GM10266 (cell line): ENCODE results near the gene TBXA2R.

Experiments
- DNase-seq: peaks from one replicate; pipeline ENCODE4 v3.0.0; 2012; ENCODE audit errors: extremely low spot score
- TF ChIP-seq, protein P1 (sequence below): IDR thresholded peaks from 2 replicates; pipeline ENCODE4 v1.5.1; 2012; ENCODE audit warnings: mild to moderate bottlenecking, low read depth; ENCODE audit not compliant: control insufficient read depth, insufficient read depth; ENCODE audit errors: missing control alignments

The TBXA2R gene

GRCh38 chr19:3604227-3604986 lies 2.3 kb downstream of the TBXA2R start:
- DNase-seq = no peak
- TF ChIP-seq, protein P1, sequence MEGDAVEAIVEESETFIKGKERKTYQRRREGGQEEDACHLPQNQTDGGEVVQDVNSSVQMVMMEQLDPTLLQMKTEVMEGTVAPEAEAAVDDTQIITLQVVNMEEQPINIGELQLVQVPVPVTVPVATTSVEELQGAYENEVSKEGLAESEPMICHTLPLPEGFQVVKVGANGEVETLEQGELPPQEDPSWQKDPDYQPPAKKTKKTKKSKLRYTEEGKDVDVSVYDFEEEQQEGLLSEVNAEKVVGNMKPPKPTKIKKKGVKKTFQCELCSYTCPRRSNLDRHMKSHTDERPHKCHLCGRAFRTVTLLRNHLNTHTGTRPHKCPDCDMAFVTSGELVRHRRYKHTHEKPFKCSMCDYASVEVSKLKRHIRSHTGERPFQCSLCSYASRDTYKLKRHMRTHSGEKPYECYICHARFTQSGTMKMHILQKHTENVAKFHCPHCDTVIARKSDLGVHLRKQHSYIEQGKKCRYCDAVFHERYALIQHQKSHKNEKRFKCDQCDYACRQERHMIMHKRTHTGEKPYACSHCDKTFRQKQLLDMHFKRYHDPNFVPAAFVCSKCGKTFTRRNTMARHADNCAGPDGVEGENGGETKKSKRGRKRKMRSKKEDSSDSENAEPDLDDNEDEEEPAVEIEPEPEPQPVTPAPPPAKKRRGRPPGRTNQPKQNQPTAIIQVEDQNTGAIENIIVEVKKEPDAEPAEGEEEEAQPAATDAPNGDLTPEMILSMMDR = no peak

- no peak for DNase-seq
- TF ChIP-seq, protein P1 = no peak
These were observed 3.4 kb downstream of the TBXA2R start for GRCh38 chr19:3603121-3603811.

DNA sequence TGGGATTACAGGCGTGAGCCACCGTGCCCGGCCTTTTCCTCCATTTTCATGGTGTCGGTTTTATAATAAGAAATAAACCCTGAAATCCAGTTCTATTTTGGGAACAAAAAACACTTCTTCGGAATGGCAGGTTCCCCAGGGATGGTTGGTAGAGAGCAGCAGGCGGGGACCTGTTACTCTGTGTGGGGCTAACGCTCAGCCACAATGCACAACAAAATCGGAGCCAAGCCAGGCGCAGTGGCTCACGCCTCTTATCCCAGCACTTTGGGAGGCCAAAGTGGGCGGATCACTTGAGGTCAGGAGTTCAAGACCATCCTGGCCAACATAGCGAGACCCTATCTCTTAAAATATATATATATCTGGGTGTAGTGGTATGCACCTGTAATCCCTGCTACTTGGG lies 5.7 kb downstream of the TBXA2R start:
- TF ChIP-seq, protein P1 = no peak
- no peak for DNase-seq

DNA sequence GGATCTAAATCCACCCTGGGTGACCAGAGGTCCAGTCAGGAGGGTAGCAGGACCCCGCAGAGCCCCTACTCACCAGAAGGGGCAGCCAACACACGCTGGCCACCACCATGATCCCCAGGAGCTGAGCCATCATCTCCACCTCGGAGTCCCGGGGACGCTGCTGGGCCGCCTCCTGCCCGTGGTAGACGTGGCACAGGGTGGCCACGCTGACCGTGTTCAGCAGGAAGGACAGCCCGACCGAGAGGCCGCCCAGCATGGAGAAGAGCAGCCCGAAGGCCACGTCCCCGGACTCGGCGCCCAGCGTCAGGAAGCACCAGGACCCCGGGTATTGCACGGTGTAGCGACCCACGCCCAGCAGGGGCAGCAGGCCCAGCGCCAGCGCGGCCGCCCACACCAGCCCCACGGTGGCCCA lies 6.9 kb downstream of the TBXA2R start:
- DNase-seq = no peak

GRCh38 chr19:3595521-3596061 lies 11.1 kb downstream of the TBXA2R start:
- TF ChIP-seq, protein P1 = no peak
- no peak for DNase-seq

More for the DNA sequence above, 6.9 kb downstream of the TBXA2R start:
- TF ChIP-seq, protein P1 = no peak

DNA sequence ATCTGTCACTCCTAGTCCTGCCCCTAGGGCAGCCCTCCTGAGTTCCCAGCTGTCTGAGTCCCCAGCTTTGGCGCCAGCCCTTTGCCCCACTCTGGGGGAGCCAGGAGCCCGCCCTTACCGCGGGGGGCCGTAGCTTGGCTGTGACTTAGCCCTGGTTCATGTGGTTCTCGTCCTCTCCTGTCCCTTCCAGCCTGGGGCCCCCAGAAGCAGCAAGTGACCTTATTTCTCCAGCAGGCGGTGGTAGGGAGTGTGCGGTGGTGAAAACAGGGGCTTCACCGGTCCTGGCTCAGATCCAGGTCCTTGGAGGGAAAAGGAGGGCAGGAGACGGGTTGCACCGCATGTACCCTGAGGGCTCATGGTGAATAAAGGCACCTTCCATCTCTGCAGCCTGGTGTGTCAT lies 13.5 kb downstream of the TBXA2R start:
- DNase-seq = no peak
- TF ChIP-seq, protein P1 = no peak

- DNase-seq = no peak
- TF ChIP-seq, protein P1 = no peak
These were observed 14.6 kb downstream of the TBXA2R start for GRCh38 chr19:3591876-3592613.
